Stimulated activated CD8-positive, alpha-beta memory T cell treated with anti-CD3 and anti-CD28 coated beads, Interleukin-4, amount 100 ng/mL, for 4 hours (primary cell): ENCODE results near the gene HES3.

Experiments
- DNase-seq, 2 donors: peaks; one replicate each; pipeline ENCODE4 v3.0.0-alpha.2; 2020; ENCODE audit warnings: low read depth in 2 of 2, low spot score in 1 of 2

HES3 gene

GRCh38 chr1:6243993-6244392 lies at the start of gene HES3:
TSS of gene HES3 (plus strand) at chr1:6244179. CDS start at chr1:6244366, 187 bp downstream.
- no peak for DNase-seq

- no peak for DNase-seq
Observed at GRCh38 chr1:6197746-6198427, 46.1 kb upstream of the HES3 start.

- peak in 1 of 2 donors; percentile 4 for DNase-seq
Observed at GRCh38 chr1:6198646-6199297, 45.2 kb upstream of the HES3 start.

GRCh38 chr1:6199298-6200187 lies 44.4 kb upstream of the HES3 start, which contains the start of gene RPL22:
TSS of gene RPL22 (minus strand) at chr1:6199595. CDS start at chr1:6199573, 22 bp downstream.
- peak; percentile 94 to 97 for DNase-seq

- no peak for DNase-seq
Observed at GRCh38 chr1:6200188-6200809, 43.7 kb upstream of the HES3 start.

- no peak for DNase-seq
Observed at GRCh38 chr1:6202256-6202655, 41.7 kb upstream of the HES3 start.

- peak in 1 of 2 donors; percentile 38 for DNase-seq
Observed at GRCh38 chr1:6205849-6206519, 38.0 kb upstream of the HES3 start, which contains the start of gene RNF207. TSS of gene RNF207 (plus strand) at chr1:6206119. CDS start at chr1:6206536, 417 bp downstream.

- no peak for DNase-seq
Observed at GRCh38 chr1:6206520-6206855, 37.5 kb upstream of the HES3 start.

- DNase-seq = no peak
Observed at GRCh38 chr1:6207075-6207885, 36.7 kb upstream of the HES3 start.

GRCh38 chr1:6207921-6208320 lies 36.1 kb upstream of the HES3 start:
- DNase-seq = no peak

GRCh38 chr1:6208723-6209660 lies 35.0 kb upstream of the HES3 start:
- no peak for DNase-seq

GRCh38 chr1:6209661-6210580 lies 34.1 kb upstream of the HES3 start:
- DNase-seq = no peak

- no peak for DNase-seq
Observed at GRCh38 chr1:6210591-6211355, 33.2 kb upstream of the HES3 start.

GRCh38 chr1:6211731-6212130 lies 32.2 kb upstream of the HES3 start:
- no peak for DNase-seq

- no peak for DNase-seq
Observed at GRCh38 chr1:6212193-6212959, 31.6 kb upstream of the HES3 start.
